NCI-H526 treated with DMSO at 0.1 percent for 48 hours (cell line): Measurements from ENCODE around the gene RASSF4.
A peak's percentile ranks its signal among the peaks of the same experiment; 100 is the strongest.

ENCODE experiments used
- DNase-seq: peaks from one replicate; lab custom pipeline; 2025; lab: John Stamatoyannopoulos, UW

The RASSF4 gene

DNA sequence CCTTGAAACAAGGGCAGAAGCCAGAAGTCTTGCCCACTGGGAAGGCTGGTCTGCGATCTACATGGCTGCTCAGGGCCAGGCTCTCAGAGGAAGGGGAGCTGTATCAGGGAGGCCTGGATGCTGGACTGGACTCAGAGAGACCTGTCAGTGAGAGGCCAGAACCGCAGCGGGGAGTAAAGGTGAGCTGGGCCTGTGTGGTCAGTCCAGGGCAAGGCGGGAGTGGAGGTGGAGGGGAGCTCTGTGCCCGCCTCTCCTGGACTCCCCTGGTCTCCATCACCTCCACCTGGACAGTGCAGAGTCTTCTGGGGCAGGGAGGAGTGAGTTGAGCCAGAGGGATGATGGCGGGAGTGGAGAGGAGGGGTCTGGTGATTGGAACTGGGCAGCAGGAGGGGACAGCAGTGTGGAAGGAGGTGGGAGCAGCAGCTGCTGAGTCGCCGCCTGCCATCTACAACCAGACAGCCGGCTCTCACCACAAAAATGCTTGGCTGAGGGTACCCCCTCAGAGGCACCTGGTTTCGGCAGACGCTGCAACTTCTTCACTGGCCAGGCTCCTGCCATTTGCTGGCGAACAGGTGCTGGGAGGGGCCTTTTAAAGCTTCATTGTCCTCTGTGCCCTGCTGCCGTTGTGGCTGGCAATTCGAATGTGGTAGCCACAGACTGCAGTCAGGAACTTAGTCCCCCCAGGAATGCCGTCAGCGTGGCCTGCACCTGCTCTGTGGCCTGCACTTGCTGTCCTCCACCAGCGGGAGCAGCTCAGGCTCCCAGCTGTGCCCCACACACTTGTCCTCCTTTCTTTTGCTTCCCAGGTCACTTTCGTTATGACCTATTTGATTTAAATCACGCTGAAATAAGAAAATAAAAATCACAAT lies 3.5 kb downstream of the RASSF4 start:
- DNase-seq, result no peak

DNA sequence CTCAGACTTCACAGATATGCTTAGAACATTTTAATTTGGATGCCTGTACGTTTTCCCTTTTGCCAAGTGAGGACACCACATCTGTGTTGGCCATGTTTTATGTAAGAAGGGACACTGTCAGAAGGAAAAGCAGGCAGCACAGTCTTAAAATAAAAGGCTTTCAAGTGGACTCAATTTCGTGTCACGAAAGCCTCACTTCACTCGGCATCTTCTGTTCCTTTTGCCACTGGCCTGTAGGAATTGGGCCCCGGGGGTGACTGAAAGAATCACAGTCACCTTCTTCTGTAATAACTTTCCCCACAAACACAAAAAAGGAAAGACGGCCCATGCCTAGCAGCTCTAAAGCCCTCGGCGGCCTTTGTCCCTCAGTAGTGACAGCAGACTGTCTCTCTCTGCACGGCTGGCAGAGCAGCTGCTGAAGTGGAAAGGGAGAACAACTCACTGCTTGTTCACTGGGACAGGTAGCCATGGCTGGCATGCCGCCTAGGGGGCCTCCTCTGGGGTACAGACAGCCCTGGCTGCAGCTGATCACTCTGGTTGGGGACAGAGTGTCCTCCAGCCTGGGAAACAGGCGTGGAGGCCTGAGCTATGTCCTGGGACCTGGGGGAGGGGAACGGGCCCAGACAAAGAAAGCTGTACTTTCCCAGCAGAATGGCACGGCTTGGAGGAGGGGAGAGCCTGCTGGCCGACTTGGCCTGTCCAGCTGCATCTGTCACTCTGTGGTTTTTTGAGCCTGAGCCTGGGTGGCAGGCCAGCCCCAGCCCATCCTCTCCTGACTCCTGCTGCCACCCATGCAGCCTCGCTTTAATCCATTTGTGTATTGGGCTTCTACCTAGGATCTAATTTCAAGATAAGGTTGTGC lies 4.4 kb downstream of the RASSF4 start:
- DNase-seq, result no peak

DNA sequence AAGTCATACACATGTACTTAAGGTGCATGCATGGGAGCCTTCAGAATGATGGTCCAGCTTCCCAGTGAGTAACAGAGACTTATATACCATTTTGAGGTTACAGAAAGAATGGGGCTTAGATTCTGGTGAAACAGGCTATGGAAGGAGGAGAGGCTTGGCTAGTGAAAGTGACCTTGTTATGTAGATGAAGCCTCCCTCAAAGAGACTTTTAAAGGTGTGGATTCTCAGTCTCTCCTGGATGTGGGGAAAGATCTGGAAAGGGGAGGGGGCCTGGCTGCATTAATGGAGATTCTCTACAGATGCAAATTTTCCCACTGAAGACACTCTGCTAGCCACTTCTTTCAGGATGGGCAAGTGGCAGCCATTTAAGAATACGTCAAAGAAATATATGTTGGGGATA lies 5.5 kb downstream of the RASSF4 start:
- no peak for DNase-seq

DNA sequence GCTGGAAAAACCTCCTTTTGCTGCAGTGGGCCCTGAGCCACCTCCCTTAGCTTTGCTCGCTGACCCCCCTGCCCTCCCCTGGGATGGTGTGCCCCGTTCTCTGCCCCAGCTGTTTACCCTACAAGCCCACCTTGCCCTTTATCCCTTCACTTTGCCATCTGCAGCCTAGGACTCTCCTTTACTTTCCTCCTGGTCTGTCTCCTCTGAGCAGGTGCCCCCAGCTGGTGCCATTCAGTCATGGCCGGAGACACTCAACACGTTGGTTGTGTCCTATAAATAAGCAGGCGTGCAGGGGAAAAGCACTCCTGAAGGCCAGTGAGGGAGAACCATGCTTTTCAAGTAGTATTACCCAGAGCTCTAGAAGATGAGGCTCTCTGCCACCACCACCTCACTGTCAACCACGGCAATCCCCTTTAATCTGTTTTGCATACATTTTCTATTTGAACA lies 6.1 kb downstream of the RASSF4 start:
- no peak for DNase-seq

DNA sequence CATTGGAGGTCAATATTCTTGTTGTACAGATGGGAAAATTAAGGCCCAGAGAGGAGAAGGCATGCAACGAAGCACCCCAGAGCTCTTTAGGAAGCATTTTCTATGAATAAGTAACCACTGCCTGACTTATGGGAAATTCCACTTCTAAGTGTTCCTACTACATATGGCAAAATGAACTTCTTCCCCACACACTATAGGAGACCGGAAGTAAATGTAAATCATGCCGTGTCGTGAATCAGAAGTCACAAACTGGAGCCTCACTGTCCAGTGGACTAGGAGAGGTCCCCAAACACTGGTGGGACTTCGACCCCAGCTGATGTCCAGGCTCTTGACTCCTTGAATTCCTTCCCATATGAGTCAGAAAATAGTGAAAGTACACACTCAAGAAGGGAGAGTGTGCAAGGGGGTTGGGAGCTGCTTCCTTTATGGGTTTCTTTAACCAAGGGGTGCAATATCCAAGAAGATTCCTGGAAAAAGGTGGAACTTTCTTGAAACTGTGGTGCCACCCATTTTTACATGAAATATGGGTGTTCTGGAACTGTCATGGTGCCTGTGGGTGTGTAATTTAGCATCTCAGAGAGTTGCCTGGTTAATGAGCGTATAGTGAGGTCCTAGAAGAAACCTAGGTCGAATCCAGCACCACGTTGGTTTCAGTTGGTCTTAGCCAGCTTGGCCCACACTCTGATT lies 6.7 kb downstream of the RASSF4 start:
- DNase-seq, result no peak

DNA sequence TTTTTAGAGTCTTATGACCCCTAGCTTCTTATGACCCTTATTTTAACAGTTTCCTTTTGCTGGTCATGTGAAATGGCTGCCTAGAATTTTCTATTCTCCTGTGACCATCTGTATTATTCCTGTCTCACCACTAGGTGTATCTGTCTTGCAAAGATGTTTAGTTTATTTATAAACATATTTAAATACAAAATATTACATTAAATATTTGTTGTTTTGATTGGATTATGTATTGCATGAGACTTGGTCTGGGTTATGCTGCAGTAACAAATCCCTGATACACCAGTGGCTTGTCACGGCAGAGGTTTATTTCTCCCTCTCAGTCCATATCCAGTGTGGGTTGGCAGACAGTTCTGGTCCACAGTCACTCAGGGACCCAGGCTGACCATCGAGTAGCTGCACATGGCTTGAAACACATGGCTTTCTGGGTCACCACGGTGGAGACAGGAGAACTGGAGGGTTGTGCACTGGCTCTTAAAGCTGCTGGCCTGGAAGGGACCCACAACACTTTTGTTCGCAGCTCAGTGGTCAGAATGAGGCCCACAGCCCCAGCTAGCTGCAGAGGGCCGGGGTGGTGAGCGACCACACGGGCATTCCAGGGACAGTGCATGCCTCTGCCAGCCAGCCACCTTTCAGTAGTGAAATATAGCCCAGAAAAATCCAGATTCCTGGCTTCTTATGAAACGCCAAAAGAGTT lies 7.4 kb downstream of the RASSF4 start:
- DNase-seq, result no peak

DNA sequence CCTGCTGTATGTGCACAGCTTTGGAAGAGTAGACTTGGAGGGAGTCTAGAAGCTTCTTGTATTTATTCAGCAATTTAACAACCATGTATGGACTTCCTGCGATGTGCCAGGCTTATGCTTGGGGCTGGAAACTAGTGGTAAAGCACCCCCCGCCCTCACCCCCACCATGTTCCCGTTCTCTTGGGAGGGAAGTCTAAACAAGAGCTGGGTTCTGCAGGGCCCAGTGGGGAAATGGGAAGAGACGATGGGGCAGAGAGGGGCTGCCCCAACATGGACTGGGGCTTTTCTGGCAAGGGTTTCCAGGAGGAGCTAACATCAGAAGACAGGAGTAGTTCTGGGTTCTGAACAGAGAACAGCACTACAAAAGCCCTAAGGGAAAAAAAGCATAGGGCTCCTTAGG lies 8.0 kb downstream of the RASSF4 start:
- DNase-seq, result no peak

DNA sequence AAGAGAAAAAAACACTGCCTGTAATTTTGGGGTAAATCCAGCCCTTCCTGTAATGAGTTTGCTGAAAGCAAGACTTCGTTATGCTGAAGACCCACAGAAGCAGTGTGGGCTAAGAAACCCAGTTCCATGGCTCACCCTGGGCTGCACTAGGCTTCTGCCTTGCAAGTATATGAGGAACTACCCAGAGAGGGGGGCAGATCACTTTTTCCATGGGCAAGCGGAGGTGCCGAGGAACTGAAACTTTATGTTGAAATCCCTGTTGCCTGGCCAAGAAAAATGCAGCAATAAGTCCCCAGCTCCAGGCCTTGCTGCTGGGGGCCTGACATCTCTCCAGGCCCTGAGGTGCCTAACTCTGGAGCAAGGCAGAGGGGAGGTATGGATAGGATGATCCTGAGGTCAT lies 8.5 kb downstream of the RASSF4 start:
- DNase-seq, result no peak

DNA sequence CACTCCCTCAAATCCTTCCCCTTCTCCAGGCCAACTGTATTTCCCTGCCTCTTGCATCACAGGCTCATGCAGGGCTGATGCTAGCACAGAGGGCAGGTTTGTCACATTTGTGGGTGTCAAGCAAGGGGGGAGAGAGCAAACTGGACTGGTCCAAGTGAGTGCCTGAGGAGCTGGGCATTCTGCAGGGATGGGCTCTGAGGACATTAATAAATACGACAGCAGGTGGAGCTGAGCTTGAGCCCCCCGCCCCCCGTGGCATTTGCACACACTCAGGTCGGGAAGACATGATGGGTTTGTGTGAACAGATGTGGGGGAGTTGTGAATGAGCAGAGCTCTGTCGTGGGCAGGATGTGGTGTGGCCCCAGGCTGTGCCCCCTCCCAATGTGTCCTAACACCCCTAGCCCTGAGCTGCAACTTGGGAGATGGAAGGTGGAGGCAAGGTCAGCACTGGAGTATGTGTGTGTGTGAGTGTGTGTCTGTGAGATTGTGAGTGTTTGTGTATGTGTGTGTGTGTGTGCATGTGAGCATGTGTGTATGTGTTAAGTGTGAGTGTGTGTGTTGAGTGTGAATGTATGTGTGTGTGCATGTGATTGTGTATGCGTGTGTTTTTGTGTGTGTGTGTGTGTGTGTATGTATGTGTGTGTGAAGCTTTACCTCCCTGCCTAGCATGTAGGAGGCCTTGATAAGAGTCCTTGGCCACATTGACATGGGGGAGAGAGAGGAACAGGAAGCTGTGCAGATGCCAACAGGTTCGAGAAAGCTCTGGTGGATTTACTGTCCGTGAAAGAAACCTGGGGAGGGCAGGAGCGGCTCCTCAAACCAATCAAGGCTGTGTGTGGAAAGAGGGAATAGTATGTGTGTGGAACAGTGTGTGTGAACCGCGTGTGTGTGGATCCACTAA lies 9.1 kb downstream of the RASSF4 start:
- DNase-seq, result no peak

DNA sequence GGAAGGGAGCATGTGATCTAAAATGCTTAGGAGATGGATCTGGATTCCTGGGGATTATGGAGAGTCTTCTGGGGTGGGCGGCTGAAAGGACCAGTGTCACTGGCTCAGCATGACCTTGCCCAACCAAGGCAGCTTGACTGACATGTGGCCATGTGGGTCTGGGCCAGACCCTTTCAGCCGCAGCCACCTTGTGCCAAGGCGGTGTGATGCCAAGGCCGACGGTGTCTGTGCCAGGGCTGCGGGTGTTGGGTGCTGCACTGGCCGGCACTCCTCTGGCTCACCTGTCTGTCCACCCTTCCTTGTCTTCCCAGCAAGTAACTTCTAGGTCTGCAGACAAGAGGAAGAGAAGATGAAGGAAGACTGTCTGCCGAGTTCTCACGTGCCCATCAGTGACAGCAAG lies 10.3 kb downstream of the RASSF4 start:
- no peak for DNase-seq

DNA sequence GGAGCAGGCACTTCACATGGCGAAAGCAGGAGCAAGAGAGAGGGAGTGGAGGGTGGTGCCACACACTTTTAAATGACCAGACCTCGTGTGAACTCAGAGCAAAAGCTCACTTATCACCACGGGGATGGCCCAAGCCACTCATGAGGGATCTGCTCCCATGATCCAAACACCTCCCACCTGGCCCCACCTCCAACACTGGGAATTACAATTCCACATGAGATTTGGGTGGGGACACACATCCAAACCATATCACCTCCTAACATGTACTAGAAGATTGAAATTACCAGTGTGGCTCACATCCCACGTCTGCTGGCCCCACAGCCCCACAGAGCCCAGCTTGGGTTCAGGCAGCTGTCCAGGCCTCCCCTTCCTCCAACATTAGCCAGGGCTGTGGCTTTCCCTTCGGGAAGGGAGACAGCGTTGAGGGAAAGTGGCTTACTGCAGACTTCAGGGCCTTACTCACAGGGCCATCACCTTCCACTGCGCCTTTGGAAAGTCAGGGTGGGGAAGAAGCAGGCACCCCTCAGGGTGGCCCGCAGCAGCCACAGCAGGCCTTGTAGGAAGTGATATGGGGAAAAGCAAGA lies 11.3 kb downstream of the RASSF4 start:
- no peak for DNase-seq

DNA sequence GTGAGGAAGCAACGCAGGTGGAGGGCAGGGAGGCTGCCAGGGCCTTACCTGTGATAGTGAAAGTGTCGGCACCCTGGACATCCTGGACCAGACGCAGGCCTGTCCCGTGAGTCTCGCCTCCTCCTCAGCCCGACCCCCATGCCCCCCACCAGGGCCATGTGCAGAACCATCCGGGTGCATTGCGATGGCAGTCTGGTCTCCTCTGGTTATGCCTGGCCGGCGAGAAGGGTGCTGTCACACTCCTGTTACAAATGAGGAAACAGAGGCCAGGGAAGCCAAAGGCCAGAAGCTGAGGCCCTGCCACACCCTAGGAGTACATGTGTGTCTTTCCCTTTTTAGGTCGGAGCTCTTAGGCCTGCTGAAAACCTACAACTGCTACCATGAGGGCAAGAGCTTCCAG lies 11.8 kb downstream of the RASSF4 start:
- DNase-seq, result no peak

DNA sequence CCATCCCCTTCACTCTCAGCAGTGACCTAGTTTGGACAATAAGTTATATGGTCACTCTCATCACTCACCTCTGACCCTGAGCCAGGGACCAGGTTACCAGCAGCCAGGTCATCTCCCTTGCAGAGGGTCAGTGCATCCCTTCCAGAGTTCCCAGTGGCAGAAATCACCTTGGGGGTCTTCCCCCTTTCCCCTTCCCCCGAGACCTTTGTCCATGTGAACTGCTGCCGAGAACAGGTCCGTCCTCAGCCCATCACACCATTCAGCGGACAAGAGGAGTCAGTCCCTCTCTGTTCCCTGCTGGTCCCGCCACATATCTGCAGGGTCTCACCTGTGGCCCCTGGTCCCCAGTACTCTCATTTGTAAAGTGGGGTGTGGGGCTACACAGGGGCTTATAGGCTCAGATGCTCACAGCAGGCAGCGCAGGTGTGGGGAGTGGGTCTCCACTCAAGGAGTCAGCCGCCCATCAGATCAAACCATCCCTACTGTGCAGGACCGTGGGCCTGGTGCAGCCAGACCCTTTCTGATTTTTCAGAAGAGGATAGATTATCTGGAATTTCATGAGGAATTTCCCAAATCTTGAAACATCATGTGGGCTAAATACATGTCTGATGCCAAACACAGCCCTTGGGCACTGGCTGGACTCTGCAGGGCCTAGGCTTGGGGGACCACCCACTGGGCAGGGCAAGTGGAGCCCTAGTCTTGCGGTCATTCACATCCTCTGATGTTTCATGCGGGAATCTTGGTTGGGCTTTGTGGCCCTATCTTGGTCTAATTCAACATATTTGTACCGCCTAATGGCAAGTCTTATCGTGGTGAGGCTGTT lies 12.5 kb downstream of the RASSF4 start:
- DNase-seq, result no peak

DNA sequence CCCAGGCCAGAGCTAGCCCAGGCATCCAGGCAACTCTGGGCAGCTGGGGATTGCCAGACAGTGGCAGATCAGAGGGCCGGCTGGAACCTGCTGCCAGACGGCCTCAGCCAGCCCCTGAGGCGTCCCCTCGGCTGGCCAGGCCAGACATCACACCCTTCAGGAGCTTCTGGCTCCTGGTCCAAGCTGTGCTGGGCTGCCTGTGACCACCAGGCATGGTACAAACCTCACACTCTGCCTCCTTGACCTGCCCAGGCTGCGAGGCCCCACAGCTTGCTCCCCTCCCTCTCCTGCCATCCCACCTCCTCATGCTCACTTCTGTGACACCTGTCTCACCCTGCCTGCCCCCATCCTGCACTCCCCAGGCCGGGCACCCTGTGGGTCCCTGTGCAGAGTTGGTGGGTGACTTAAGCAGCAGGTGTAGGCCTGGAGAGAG lies 13.3 kb downstream of the RASSF4 start:
- DNase-seq, result no peak

DNA sequence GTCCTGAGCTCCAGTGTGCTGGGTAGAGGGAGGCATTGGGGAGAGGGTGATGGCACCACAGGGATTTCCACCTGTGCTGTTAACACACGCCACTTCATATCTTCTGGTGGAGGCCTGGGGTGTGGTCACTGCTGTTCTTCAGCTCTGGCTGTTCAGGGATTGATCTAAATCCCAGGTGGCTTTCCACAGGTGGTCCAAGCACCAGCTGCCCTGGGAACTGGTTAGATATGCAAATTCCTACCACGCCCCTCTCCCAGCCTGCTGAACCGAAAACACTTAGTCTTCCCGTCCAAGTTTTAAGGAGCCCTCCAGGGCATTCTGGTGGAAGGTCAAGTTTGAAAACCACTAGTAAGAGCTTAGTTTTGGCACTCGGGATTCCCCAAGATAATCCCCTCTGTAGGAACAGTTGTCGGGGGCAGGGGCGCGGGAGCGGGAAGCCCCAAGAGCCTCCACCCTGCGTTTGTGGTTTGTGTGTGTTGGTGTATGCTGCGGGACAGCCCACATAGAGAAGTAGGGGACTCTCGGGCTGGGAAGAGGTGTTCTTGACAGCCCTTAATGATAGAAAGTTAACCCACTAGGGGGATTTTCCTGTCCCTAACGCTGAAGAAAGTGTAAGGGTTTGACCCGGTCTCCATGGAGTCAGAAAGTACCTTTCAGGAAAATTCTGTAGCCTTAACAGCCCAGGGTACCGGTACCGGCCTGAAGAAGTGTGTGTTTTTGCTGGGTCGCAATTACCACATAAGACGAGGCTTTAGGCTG lies 13.9 kb downstream of the RASSF4 start:
- peak; percentile 74 for DNase-seq

DNA sequence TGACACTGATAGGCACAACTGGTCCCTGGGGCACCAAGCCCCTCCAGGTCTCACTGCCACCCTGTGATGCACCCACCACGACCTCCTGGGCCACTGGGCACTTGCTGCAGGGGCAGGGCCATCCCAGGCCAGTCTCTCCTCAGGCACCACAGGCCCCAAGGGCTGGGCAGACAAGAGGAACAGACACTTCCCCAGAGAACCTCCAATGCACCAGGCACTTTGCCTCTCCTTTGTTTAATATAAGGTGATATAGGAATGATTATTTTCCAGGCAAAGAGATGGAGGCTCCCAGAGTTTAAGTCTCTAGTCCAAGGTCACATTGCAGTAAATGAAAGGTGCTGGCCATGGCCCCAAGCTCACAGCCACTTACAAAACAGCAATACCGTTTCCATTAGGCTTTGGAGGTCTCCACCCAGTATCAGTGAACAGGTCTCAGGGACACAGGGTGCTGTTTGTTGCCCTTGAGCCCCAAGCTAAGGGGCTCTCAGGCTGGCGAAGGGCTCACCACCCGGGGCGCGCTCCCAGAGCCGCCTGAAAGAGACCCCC lies 14.6 kb downstream of the RASSF4 start:
- no peak for DNase-seq

DNA sequence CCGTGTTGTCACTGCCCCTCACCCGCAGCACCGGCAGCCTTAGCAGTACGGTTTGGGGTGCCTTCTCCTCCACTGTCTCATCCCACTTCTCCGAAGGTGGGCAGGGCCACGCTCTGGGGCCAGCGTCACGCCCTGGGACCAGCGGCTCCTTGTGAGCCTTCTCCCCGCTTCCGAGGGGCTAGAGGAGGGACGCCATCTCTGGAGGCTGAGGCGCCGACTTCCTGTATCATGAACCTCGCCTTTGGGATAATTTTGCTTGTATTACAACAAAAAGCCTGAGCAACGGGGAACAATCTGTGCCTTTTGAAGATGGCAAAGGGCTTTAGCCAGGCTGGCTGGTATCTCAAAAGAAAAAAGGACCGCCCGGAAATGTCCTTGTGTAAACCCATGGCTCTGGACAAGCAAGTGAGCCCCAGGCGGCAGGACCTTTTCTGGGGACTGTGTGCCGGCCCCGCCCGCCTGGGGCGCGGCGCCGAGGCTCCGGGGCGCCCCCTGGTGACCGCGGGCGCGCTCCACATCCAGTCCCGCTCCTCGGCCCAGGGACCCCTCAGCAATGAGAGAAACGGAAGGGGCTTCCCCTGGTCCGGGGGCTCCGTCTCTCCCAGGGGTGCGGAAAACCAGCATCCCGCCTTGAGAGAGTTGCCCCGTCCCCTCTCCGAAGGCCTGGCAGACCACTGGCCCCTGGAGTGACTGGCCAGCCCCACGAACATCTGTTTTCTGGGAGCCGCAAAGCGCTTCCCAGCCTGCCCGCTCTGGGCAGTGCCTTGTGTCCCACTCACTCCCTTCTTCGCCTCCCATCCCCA lies 15.2 kb downstream of the RASSF4 start:
- no peak for DNase-seq
